HTR-8/SVneo (cell line): ENCODE results near the gene FNDC3B.
A peak's percentile ranks its signal among the peaks of the same experiment; 100 is the strongest.

Experiments used
- DNase-seq: peaks from one replicate; pipeline ENCODE4 v3.0.0; 2011; ENCODE audit warnings: low spot score, mixed read lengths; ENCODE audit not compliant: insufficient read length
- FAIRE-seq: peaks from 2 replicates; lab custom pipeline; 2011; peaks lifted over from hg19 to GRCh38; lab: Jason Lieb, UNC

The FNDC3B gene

GRCh38 chr3:172143739-172144497 lies 104.5 kb downstream of the FNDC3B start:
- FAIRE-seq = no peak

GRCh38 chr3:172144601-172145000 lies 105.2 kb downstream of the FNDC3B start:
- DNase-seq = no peak
- FAIRE-seq = no peak

More at GRCh38 chr3:172143739-172144497, 104.5 kb downstream of the FNDC3B start:
- DNase-seq = no peak

- FAIRE-seq = no peak
- no peak for DNase-seq
Observed at GRCh38 chr3:172145031-172145686, 105.8 kb downstream of the FNDC3B start.

GRCh38 chr3:172146349-172146748 lies 107.0 kb downstream of the FNDC3B start:
- DNase-seq = no peak
- no peak for FAIRE-seq

DNA sequence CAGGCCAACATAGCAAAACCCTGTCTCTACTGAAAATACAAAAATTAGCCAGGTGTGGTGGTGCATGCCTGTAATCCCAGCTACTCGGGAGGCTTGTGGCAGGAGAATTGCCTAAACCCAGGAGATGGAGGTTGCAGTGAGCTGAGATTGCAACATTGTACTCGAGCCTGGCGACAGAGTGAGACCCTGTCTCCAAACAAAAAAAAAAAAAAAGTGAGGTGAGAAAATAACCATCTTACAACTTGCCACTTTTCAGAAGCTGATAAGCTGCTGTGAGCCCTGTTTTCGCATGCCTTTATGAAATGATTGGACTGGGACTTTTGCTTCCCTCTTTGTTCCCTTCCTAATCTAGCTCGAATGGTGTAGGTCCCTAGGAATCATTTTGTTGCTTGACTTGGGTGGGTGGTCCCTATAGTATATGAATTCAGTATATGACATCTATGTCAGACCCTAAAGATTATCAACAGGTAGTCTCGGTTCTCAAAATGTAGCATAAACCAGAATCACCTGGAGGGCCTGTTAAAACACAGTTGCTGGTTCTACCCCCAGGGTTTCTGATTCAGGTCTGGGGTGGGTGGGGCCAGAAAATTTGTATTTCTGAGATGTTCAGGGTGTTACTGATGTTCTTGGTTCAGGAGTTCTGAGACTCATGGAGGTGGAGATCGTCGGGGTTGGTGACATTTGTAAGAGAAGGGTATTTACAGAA lies 107.9 kb downstream of the FNDC3B start:
- FAIRE-seq = no peak
- no peak for DNase-seq

GRCh38 chr3:172148241-172148640 lies 108.9 kb downstream of the FNDC3B start:
- DNase-seq (no peak), FAIRE-seq (no peak)

- DNase-seq (no peak), FAIRE-seq (no peak)
Observed at GRCh38 chr3:172148702-172149565, 109.6 kb downstream of the FNDC3B start.

GRCh38 chr3:172150268-172150667 lies 110.9 kb downstream of the FNDC3B start:
- no peak for FAIRE-seq
- no peak for DNase-seq

DNA sequence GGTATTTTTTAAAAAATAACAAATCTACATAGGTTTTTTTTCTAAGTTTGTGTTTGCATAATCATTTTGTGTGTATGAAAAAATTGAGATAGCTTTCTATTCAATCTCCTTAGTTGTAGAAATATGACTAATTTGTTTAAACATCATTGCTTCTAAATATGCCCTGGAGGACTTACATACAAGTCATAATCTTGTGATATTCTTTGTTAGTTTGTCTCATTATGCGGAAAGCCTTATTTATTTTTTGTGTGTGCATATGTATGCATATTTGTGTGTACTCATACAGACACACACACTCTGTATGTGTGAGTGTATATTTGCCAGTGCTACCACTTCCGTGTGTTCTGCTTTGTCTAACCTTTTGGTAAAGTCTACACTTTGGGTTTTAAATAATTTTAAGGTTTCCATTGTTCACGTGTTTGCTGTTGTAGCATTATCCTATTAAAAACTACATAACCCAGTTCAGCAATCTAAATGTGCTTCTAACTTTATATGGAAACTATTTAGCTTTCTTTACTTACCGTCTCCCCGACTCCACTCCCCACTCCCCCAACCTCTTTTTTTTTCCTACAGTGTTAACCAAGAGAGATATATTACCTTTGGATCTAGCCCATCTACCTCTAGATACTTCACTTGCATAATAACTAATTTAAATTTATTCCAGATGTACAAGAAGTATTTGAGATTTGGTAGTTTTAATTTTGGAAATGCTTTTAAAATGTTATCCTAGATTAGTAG lies 111.7 kb downstream of the FNDC3B start:
- FAIRE-seq (no peak), DNase-seq (no peak)

DNA sequence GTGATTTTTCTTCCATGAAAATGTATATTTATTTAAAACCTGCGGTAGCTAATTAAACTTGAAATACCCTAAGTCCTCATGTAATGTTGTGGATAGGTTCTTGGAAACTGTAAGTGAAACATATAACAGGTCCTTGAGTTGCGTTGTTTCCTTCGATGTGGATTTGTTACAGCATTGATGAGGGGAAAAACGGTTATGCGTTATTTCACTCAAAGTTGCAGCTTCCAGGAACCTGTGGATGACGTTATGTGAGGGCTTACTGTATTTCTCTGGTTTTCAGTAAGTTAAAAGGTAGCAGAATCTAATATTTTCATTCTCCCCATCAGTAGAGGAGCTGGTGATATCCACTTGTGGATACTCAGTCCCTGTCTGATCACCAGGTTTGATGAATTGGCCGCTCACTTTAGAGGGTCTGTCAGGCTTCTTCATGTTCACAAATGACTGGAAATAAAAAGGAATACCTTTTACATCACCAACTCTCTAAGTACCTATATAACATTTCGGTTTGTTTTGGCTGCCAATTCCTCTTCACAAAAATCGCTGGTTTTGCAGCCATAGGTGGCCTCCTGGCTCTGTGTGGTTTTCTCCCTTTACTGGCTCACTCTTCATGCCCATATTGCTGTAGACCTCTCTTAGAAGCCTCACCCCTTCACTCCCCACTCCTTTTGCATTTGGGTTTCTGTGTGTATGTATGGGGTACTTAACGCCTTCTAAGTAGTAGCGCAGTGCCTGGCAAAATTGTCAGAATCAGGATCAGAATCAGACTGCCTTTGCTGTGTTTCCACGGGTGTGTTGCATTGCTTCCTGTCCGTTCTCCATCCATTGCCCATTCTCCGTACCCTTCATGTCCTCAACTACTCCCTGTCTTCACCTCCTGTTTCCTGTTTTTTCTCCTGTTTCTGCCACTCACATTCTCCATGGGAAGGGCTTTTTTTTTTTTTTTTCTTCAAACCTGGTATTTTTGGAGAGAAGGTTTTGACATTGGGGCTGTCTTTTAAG lies 112.6 kb downstream of the FNDC3B start:
- DNase-seq (no peak), FAIRE-seq (no peak)

GRCh38 chr3:172152874-172153273 lies 113.5 kb downstream of the FNDC3B start:
- DNase-seq (no peak), FAIRE-seq (no peak)

DNA sequence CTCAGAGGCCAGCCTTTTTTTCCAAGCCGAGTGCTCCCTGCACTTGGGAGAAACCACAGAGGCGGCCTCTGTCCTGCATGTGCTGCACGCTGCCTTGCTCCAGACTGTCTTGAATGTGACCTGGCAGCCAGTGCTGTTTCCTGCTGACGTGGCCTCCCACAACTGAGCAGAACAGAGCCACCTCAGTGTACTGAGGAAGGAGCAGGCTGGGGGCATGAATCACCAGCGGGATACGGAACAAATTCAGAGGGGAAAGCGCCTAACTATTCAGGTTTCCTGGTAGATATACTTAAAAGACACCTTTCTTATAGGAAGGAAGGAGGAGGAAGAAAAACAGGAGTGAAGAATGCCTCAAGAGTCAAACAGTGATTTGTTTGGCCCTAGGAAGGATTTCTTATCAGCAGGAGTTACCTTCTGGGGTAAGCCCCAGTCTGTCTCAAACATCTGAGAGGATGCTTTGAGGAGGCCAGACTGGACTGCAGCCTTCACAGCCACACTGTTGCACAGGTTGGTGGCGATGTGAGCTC lies 114.0 kb downstream of the FNDC3B start:
- peak; percentile 79 for DNase-seq
- peak; percentile 83 for FAIRE-seq

DNA sequence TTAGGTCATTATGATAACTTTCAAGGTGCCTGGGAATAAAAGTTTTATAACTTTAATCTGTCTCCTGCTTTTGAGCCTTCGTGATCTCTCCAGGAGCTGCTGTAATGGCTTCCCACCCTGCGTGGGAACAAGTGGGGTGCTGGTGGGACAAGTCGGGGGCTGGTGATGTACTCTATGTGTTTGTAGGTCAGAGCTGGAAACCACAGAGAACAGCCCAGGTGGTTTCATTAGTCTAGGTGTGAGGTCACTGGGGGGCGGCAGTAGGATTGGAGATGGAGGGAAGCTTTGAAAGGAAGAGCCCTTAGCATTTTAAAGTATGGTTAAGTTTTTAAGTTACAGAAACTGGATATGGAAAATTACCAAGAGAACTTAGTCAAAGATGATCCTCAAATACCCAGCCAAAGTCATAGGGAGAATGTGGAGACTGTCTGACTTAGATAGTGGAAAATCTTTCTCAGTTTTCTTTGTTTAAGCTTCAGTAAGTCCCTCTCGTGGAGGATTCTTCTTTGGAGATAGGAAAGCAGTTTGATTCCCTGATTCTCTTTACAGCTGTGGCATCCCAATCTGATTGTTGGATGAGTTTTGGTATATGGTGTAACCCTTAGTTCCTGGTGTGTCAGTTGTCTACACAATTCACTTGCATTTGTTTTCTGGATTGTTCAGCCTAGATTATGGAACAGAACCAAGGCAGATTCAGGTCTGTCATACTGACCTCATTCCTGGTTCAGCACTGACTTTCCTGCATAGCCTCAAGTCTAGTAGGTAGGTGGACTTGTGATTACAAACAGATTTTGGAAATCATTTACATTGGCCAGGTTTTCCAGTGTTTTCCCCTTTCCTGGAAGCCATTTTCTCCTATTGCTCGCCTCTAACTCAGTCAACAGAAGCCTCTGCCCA lies 115.6 kb downstream of the FNDC3B start:
- FAIRE-seq (no peak), DNase-seq (no peak)

- FAIRE-seq (no peak), DNase-seq (no peak)
Observed at GRCh38 chr3:172155897-172156585, 116.7 kb downstream of the FNDC3B start.

DNA sequence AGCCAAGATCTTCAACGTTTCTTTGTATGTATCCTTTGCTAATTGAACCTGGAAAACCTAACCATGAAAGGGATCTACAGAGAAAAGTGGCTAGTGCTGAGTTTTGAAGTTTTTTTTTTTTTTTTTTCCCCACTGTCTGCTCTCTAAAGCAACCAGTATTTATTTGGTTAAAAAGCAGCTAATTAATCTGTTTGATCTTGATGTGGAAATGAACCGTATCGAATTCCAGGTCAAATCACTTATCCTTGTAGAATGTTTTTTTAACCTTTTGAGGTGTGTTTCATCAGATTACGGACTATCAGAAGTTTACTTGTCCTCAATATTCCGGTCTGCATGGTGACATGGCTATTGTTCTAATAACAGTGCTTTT lies 117.2 kb downstream of the FNDC3B start:
- no peak for FAIRE-seq
- no peak for DNase-seq

DNA sequence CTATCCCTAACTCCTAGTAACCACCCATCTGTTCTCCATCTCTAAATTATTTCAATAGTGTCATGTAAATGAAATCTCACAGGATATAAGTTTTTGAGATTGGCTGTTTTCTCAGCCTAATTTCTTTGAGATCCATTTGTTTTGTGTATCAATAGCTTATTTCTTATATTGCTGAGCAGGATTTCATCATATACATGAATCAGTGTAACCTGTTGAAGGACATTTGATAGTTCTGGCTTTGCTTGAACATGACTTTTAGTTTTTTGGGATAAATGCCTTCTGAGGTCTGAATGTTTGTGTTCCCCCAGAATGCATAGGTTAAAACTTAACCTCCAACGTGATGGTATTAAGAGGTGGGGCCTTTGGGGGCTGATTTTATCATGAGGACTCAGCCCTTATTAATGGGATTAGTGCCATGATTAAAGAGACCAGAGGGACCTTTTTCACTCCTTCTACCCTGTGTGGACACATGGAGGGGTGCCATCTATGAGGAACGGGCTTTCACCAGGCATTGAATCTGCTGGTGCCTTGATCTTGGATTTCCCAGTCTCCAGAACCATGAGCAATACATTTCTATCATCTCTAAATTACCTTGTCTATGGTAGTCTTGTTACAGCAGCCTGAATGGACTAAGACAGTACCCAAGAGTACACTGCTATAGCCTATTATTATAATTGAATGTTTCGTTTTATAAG lies 118.3 kb downstream of the FNDC3B start:
- no peak for FAIRE-seq
- no peak for DNase-seq
